ENCODE data around the gene CNTNAP2. TPM values are rescaled to one million over a fixed set of nuclear protein-coding genes. Genes with fewer than 3 reads are reported as not detected.

The CNTNAP2 gene
- total RNA-seq, 1 experiment from 2014 or later = 64.5 TPM

- H3K36me3 Mint-ChIP-seq (ENCODE audit: insufficient read depth in 1 of 3, low read depth in 3 of 3) = no peaks in the 10 kb centered on the region
- H3K14ac ChIP-seq (ENCODE audit: insufficient read depth, low read length) = no peak overlapping the region
- no peak overlapping the region for H2BK20ac ChIP-seq (ENCODE audit: low read depth, low read length, poor library complexity, severe bottlenecking)
- H2BK5ac ChIP-seq (ENCODE audit: insufficient read length, low read length) = no peak overlapping the region
- H2BK12ac ChIP-seq (ENCODE audit: insufficient read length, low read depth, low read length) = no peak overlapping the region
- peaks cover 10% of the 10 kb centered on the region in 2 experiments for H3K4me1 Mint-ChIP-seq
- no peak overlapping the region for H3K4ac ChIP-seq (ENCODE audit: low read depth, low read length)
- no peaks in the 10 kb centered on the region for H4K20me1 ChIP-seq (ENCODE audit: control insufficient read depth, insufficient read depth, insufficient read length)
- H3K79me1 ChIP-seq (ENCODE audit: insufficient read depth, low read depth, low read length, poor library complexity, severe bottlenecking) = no peaks in the 10 kb centered on the region
- H3K23ac ChIP-seq (ENCODE audit: insufficient read length, low read depth, low read length) = no peak overlapping the region
- H4K5ac ChIP-seq (ENCODE audit: insufficient read length, low read depth, low read length) = no peak overlapping the region
- no peak overlapping the region for H3K56ac ChIP-seq (ENCODE audit: insufficient read length, low read depth, low read length)
- H3K23me2 ChIP-seq (ENCODE audit: insufficient read length, low read depth, low read length, poor library complexity, severe bottlenecking) = no peaks in the 10 kb centered on the region
- H4K8ac ChIP-seq (replicated peaks; ENCODE audit: insufficient read length, low read depth, low read length) = no peak overlapping the region
- no peaks in the 10 kb centered on the region for H3K27me3 ChIP-seq (ENCODE audit: insufficient read depth, low read length)
- H2BK120ac ChIP-seq (ENCODE audit: low read depth, low read length, poor library complexity, severe bottlenecking) = no peak overlapping the region
- no peaks in the 10 kb centered on the region; a peak in 1 of 5 replicates for H3K9me3 Mint-ChIP-seq
- no peak overlapping the region for H3K4me2 ChIP-seq (ENCODE audit: insufficient read depth, insufficient read length, low read length)
- H3K79me2 ChIP-seq (ENCODE audit: insufficient read depth, low read length) = no peaks in the 10 kb centered on the region
- no peak overlapping the region for H4K91ac ChIP-seq (ENCODE audit: insufficient read length, low read depth, low read length)
- H3K9me3 ChIP-seq (ENCODE audit: control insufficient read depth, low read depth, low read length) = no peaks in the 10 kb centered on the region
- DNase-seq = no peak
- H3K27ac ChIP-seq (ENCODE audit: insufficient read length, low read depth, low read length) = no peak overlapping the region
- H2AK5ac ChIP-seq (ENCODE audit: insufficient read length, low read length) = no peak overlapping the region
- H3K18ac ChIP-seq (ENCODE audit: insufficient read length, low read depth, low read length) = no peak overlapping the region
- H3K4me1 ChIP-seq (ENCODE audit: insufficient read depth, low read length) = no peaks in the 10 kb centered on the region
- no peak overlapping the region for H3K27ac Mint-ChIP-seq
- TF ChIP-seq, protein P1, sequence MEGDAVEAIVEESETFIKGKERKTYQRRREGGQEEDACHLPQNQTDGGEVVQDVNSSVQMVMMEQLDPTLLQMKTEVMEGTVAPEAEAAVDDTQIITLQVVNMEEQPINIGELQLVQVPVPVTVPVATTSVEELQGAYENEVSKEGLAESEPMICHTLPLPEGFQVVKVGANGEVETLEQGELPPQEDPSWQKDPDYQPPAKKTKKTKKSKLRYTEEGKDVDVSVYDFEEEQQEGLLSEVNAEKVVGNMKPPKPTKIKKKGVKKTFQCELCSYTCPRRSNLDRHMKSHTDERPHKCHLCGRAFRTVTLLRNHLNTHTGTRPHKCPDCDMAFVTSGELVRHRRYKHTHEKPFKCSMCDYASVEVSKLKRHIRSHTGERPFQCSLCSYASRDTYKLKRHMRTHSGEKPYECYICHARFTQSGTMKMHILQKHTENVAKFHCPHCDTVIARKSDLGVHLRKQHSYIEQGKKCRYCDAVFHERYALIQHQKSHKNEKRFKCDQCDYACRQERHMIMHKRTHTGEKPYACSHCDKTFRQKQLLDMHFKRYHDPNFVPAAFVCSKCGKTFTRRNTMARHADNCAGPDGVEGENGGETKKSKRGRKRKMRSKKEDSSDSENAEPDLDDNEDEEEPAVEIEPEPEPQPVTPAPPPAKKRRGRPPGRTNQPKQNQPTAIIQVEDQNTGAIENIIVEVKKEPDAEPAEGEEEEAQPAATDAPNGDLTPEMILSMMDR (conservative IDR thresholded peaks at IDR 0.05) = no peak
- H2BK15ac ChIP-seq (ENCODE audit: low read depth, low read length) = no peak overlapping the region
- H3T11ph ChIP-seq (ENCODE audit: low read length) = no peak overlapping the region
- H3K4me3 Mint-ChIP-seq = no peak overlapping the region
- no CpG with 5 or more reads among the region's 3 CpGs for WGBS (ENCODE audit: extremely low coverage, insufficient read length, low lambda C conversion rate)
- H3K27me3 Mint-ChIP-seq (ENCODE audit: low read depth) = no peaks in the 10 kb centered on the region
- no peak overlapping the region for H3K9ac ChIP-seq (ENCODE audit: extremely low read depth, insufficient read length, low read length)
- no peak overlapping the region for H2AFZ ChIP-seq (ENCODE audit: low read length)
Measured at GRCh38 chr7:146639291-146639690, 522.7 kb downstream of the CNTNAP2 start.
